Thyroid gland (tissue), 4 donors: Measurements from ENCODE around the gene TANGO2. TPM values are rescaled to one million over a fixed set of nuclear protein-coding genes. Genes with fewer than 3 reads are reported as not detected.

Source experiments
- DNase-seq, 2 donors: peaks; one replicate each; pipeline ENCODE4 v3.0.0-alpha.2; 2019
- H3K27ac ChIP-seq, 3 donors: fragments of 200-600 bp; sonication (generic); 1 replicate in 2 of 3; 2 replicates in 1 of 3; pipeline ENCODE4 v1.5.1; 2016 to 2019; ENCODE audit warnings: mild to moderate bottlenecking in 1 of 3, moderate library complexity in 1 of 3
- H3K27me3 ChIP-seq: fragments of 200-600 bp; sonication (generic); one replicate; pipeline ENCODE4 v1.5.1; 2019
- H3K36me3 ChIP-seq, 2 donors: fragments of 200-600 bp; sonication (generic); one replicate each; pipeline ENCODE4 v1.5.1; 2016 to 2019
- H3K4me1 ChIP-seq, 2 donors: fragments of 200-600 bp; sonication (generic); one replicate each; pipeline ENCODE4 v1.5.1; 2017 to 2019
- H3K4me3 ChIP-seq, 3 donors: fragments of 200-600 bp; sonication (generic); replicated peaks in 1 of 3; 1 replicate in 2 of 3; 2 replicates in 1 of 3; pipeline ENCODE4 v1.5.1; 2016; ENCODE audit warnings: mild to moderate bottlenecking in 1 of 3
- H3K9me3 ChIP-seq: fragments of 200-600 bp; sonication (generic); one replicate; pipeline ENCODE4 v1.5.1; 2017
- CTCF ChIP-seq, 6 experiments: fragments of 200-600 bp in 3 of 6; fragments of 450-650 bp in 3 of 6; sonication (generic) in 3 of 6; IDR thresholded peaks; one replicate each; pipeline ENCODE4 v1.5.1; 2016 to 2019; ENCODE audit warnings: antibody characterized with exemption in 6 of 6, mild to moderate bottlenecking in 2 of 6, inconsistent platforms in 1 of 6, moderate library complexity in 1 of 6
- POLR2A ChIP-seq, 2 donors: fragments of 450-650 bp; IDR thresholded peaks; one replicate each; pipeline ENCODE4 v1.6.1; 2017; ENCODE audit warnings: antibody characterized with exemption in 2 of 2, mild to moderate bottlenecking in 2 of 2, moderate library complexity in 1 of 2
- WGBS, 2 donors: methylation state at CpG; one replicate each; pipeline ENCODE4 v1.1.5; 2017; 5-methylcytosine and 5-hydroxymethylcytosine counted together
- intact Hi-C: fragments of 100-400 bp; cut with DNase I; formaldehyde crosslinking; loops from one replicate; pipeline ENCODE4 v1.15.1; 2023
- total RNA-seq, 4 donors: library from RNA; depleted of rRNA; stranded (reverse); fragments of >200 nt; gene quantifications; one replicate each; pipeline ENCODE4 v1.2.3, GENCODE V29; 2016

TANGO2 gene
- total RNA-seq, 4 donors from 2014 or later, result 50.3 to 82.7 (median 65.2) TPM

GRCh38 chr22:20090730-20091240, 69.9 kb downstream of the TANGO2 start:
- H3K36me3 ChIP-seq, result peaks cover 85 to 100% of the 10 kb centered on the region in 2 donors
- H3K4me3 ChIP-seq, result no peak overlapping the region
- no peaks in the 10 kb centered on the region for H3K27me3 ChIP-seq
- intact Hi-C loops, result no loop called here
- no peaks in the 10 kb centered on the region for H3K4me1 ChIP-seq
- TF ChIP-seq POLR2A (IDR thresholded peaks at IDR 0.05), result no peak
- no peak for TF ChIP-seq CTCF (IDR thresholded peaks at IDR 0.05)
- no peak for DNase-seq
- H3K27ac ChIP-seq, result no peak overlapping the region
- WGBS, 2 donors, result 94 to 96% methylated on average over 9 of the region's 9 CpGs
- H3K9me3 ChIP-seq, result no peaks in the 10 kb centered on the region

GRCh38 chr22:20091690-20092476, 71.0 kb downstream of the TANGO2 start:
- Histone ChIP-seq H3K4me1 (no peaks in the 10 kb centered on the region), H3K4me3 (no peak overlapping the region), H3K27ac (no peak overlapping the region), H3K9me3 (no peaks in the 10 kb centered on the region), H3K36me3 (peaks cover 78 to 97% of the 10 kb centered on the region in 2 donors), H3K27me3 (no peaks in the 10 kb centered on the region)
- no peak for DNase-seq
- intact Hi-C loops, result no loop called here
- no peak for TF ChIP-seq CTCF (IDR thresholded peaks at IDR 0.05)
- 93 to 94% methylated on average over 16 of the region's 16 CpGs for WGBS, 2 donors

GRCh38 chr22:20092477-20092854, 71.6 kb downstream of the TANGO2 start:
- H3K4me3 ChIP-seq, result no peak overlapping the region
- H3K27ac ChIP-seq, result no peak overlapping the region
- H3K27me3 ChIP-seq, result no peaks in the 10 kb centered on the region
- no peak for DNase-seq
- intact Hi-C loops, result no loop called here
- peaks cover 72 to 91% of the 10 kb centered on the region in 2 donors for H3K36me3 ChIP-seq
- no peaks in the 10 kb centered on the region for H3K4me1 ChIP-seq
- 92 to 98% methylated on average over 11 of the region's 11 CpGs for WGBS, 2 donors
- no peak for TF ChIP-seq CTCF (IDR thresholded peaks at IDR 0.05)
- TF ChIP-seq POLR2A (IDR thresholded peaks at IDR 0.05), result no peak
- no peaks in the 10 kb centered on the region for H3K9me3 ChIP-seq

DNA sequence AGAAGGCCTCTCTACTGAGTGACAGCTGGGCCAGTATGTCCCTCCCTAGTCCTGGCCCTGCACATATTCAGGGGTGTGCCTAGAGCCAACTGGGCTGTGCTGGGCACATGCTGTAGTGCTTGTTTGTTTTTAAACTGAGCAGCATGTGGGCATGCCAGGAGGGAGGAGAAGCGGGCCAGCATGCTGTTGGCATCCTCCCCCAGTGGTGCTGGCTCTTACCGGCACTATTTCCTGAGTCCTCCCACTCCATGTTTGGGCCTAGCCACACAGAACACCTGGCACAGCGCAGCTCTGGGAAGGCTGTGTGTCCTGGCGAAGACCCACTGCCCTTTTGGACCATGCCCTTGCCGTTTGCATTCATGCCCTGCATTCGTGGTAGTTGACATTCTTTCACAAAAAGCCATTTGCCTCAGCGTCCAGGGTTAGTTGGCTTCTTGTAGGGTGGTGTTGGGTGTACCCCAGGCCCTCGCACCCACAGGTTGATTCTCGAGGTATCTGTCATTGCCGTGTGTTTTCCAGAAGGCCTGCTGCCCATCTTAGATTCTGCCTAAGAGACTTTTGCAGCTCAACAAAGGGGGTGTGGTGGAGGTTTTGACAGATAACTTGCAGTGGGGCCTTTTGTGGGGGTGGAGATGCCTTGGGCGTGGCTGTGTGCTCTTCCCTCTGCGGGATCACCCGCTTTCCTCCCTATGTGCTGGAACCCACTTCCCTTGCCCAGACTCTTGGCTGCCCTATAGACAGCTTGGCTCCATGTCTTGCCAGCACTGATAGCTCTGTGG, 72.7 kb downstream of the TANGO2 start:
- H3K9me3 ChIP-seq, result no peaks in the 10 kb centered on the region
- WGBS, 2 donors, result 93 to 95% methylated on average over 9 to 12 of the region's 13 CpGs
- no peaks in the 10 kb centered on the region for H3K4me1 ChIP-seq
- H3K36me3 ChIP-seq, result peaks cover 61 to 85% of the 10 kb centered on the region in 2 donors
- no peak overlapping the region for H3K27ac ChIP-seq
- no peaks in the 10 kb centered on the region for H3K27me3 ChIP-seq
- intact Hi-C loops, result no loop called here
- DNase-seq, result no peak
- no peak overlapping the region for H3K4me3 ChIP-seq
- TF ChIP-seq POLR2A (IDR thresholded peaks at IDR 0.05) (no peak), CTCF (IDR thresholded peaks at IDR 0.05) (no peak)
